ENCODE measurements around the gene HIRA.
"Not testable (repeated sequence)": the region's sequence is repeated elsewhere in the genome, so short reads cannot be mapped to it uniquely, and the experiment has no call there.

The HIRA gene

GRCh38 chr22:19368876-19369275 lies 62.7 kb downstream of the HIRA start:
- Histone ChIP-seq H3K4me2 (ENCODE audit: low read length) (no peak overlapping the region), H3K27me3 (ENCODE audit: control insufficient read depth, insufficient read depth, low read length) (no peaks in the 10 kb centered on the region), H3K4me1 (ENCODE audit: control insufficient read depth, insufficient read depth, low read length) (no peaks in the 10 kb centered on the region), H3K4me3 (ENCODE audit: low read length) (no peak overlapping the region), H3K9ac (ENCODE audit: low read depth, low read length) (no peak overlapping the region), H3K36me3 (ENCODE audit: insufficient read depth, low read length) (peaks cover 41% of the 10 kb centered on the region), H3K9me3 (replicated peaks; ENCODE audit: low read length) (no peaks in the 10 kb centered on the region)

DNA sequence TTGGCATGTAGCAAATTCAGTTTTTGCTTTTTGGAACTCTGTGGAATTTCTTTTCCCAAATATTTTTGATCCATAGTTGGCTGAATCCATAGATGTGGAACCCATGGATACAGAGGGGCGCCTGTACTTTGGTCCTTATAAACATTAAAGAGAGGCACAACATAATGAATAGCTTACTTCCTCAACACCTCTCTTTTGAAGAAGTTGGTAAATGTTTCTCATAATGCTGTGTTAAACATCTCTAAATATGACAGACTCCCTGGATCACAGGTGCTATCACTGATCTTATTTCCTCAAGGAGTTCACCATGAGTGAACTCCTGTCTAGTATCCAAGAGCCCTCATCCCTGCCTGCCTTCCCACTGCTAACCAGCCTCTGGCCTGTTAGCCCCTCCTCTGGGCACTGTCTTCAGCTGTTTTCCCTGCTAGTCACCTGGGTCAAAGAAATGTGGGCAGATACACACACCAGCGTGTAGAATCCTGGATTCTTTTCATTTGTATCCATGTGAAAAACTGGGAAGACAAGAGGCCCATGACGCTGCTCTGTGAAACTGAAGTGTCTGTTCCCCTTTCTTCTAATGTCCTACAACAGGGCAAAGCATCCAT lies 63.7 kb downstream of the HIRA start:
- H3K27me3 ChIP-seq (ENCODE audit: control insufficient read depth, insufficient read depth, low read length), result no peaks in the 10 kb centered on the region
- H3K36me3 ChIP-seq (ENCODE audit: insufficient read depth, low read length), result peaks cover 36% of the 10 kb centered on the region
- H3K9ac ChIP-seq (ENCODE audit: low read depth, low read length), result no peak overlapping the region
- H3K9me3 ChIP-seq (replicated peaks; ENCODE audit: low read length), result no peaks in the 10 kb centered on the region
- no peak overlapping the region for H3K4me2 ChIP-seq (ENCODE audit: low read length)
- no peaks in the 10 kb centered on the region for H3K4me1 ChIP-seq (ENCODE audit: control insufficient read depth, insufficient read depth, low read length)
- no peak overlapping the region for H3K4me3 ChIP-seq (ENCODE audit: low read length)

DNA sequence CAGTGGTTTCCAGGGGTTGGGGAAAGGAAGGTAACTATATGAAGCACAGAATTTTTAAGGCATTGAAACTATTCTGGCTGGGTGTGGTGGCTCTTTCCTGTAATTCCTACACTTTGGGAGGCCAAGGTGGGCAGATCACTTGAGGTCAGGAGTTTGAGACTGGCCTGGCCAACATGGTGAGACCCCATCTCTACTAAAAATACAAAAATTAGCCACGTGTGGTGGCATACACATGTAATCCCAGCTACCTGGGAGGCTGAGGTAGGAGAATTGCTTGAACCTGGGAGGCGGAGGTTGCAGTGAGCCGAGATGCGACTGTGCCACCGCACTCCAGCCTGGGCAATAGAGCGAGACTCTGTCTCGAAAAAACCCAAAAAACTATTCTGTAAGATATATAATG lies 68.0 kb downstream of the HIRA start:
- peaks cover 45% of the 10 kb centered on the region for H3K36me3 ChIP-seq (ENCODE audit: insufficient read depth, low read length)

GRCh38 chr22:19361501-19362103 lies 69.9 kb downstream of the HIRA start:
- no peak overlapping the region for H3K9ac ChIP-seq (ENCODE audit: low read depth, low read length)
- no peaks in the 10 kb centered on the region for H3K4me1 ChIP-seq (ENCODE audit: control insufficient read depth, insufficient read depth, low read length)
- peaks cover 58% of the 10 kb centered on the region for H3K36me3 ChIP-seq (ENCODE audit: insufficient read depth, low read length)

More for the DNA sequence above, 68.0 kb downstream of the HIRA start:
- H3K4me1 ChIP-seq (ENCODE audit: control insufficient read depth, insufficient read depth, low read length); H3K4me2 ChIP-seq (ENCODE audit: low read length); H3K27me3 ChIP-seq (ENCODE audit: control insufficient read depth, insufficient read depth, low read length); H3K4me3 ChIP-seq (ENCODE audit: low read length); H3K9me3 ChIP-seq (replicated peaks; ENCODE audit: low read length); H3K9ac ChIP-seq (ENCODE audit: low read depth, low read length): not testable (repeated sequence)

GRCh38 chr22:19360862-19361261 lies 70.7 kb downstream of the HIRA start:
- Histone ChIP-seq H3K9ac (ENCODE audit: low read depth, low read length) (no peak overlapping the region), H3K4me3 (ENCODE audit: low read length) (no peak overlapping the region), H3K36me3 (ENCODE audit: insufficient read depth, low read length) (peaks cover 61% of the 10 kb centered on the region), H3K27me3 (ENCODE audit: control insufficient read depth, insufficient read depth, low read length) (no peaks in the 10 kb centered on the region), H3K4me2 (ENCODE audit: low read length) (no peak overlapping the region), H3K4me1 (ENCODE audit: control insufficient read depth, insufficient read depth, low read length) (no peaks in the 10 kb centered on the region), H3K9me3 (replicated peaks; ENCODE audit: low read length) (no peaks in the 10 kb centered on the region)

More at GRCh38 chr22:19361501-19362103, 69.9 kb downstream of the HIRA start:
- Histone ChIP-seq H3K27me3 (ENCODE audit: control insufficient read depth, insufficient read depth, low read length) (no peaks in the 10 kb centered on the region), H3K4me2 (ENCODE audit: low read length) (no peak overlapping the region), H3K9me3 (replicated peaks; ENCODE audit: low read length) (no peaks in the 10 kb centered on the region), H3K4me3 (ENCODE audit: low read length) (no peak overlapping the region)

GRCh38 chr22:19360300-19360792 lies 71.2 kb downstream of the HIRA start:
- H3K9ac ChIP-seq (ENCODE audit: low read depth, low read length), result no peak overlapping the region
- H3K4me1 ChIP-seq (ENCODE audit: control insufficient read depth, insufficient read depth, low read length), result no peaks in the 10 kb centered on the region

GRCh38 chr22:19359554-19360299 lies 71.8 kb downstream of the HIRA start:
- peaks cover 68% of the 10 kb centered on the region for H3K36me3 ChIP-seq (ENCODE audit: insufficient read depth, low read length)
- H3K4me3 ChIP-seq (ENCODE audit: low read length), result no peak overlapping the region
- H3K9ac ChIP-seq (ENCODE audit: low read depth, low read length), result no peak overlapping the region

More at GRCh38 chr22:19360300-19360792, 71.2 kb downstream of the HIRA start:
- H3K4me2 ChIP-seq (ENCODE audit: low read length), result no peak overlapping the region
- H3K4me3 ChIP-seq (ENCODE audit: low read length), result no peak overlapping the region
- H3K27me3 ChIP-seq (ENCODE audit: control insufficient read depth, insufficient read depth, low read length), result no peaks in the 10 kb centered on the region
- H3K9me3 ChIP-seq (replicated peaks; ENCODE audit: low read length), result no peaks in the 10 kb centered on the region
- H3K36me3 ChIP-seq (ENCODE audit: insufficient read depth, low read length), result peaks cover 66% of the 10 kb centered on the region

GRCh38 chr22:19358703-19359553 lies 72.6 kb downstream of the HIRA start:
- Histone ChIP-seq H3K36me3 (ENCODE audit: insufficient read depth, low read length) (peaks cover 70% of the 10 kb centered on the region), H3K4me1 (ENCODE audit: control insufficient read depth, insufficient read depth, low read length) (no peaks in the 10 kb centered on the region), H3K4me3 (ENCODE audit: low read length) (no peak overlapping the region), H3K9ac (ENCODE audit: low read depth, low read length) (no peak overlapping the region), H3K27me3 (ENCODE audit: control insufficient read depth, insufficient read depth, low read length) (no peaks in the 10 kb centered on the region), H3K9me3 (replicated peaks; ENCODE audit: low read length) (no peaks in the 10 kb centered on the region), H3K4me2 (ENCODE audit: low read length) (no peak overlapping the region)

More at GRCh38 chr22:19359554-19360299, 71.8 kb downstream of the HIRA start:
- Histone ChIP-seq H3K9me3 (replicated peaks; ENCODE audit: low read length) (no peaks in the 10 kb centered on the region), H3K4me2 (ENCODE audit: low read length) (no peak overlapping the region), H3K27me3 (ENCODE audit: control insufficient read depth, insufficient read depth, low read length) (no peaks in the 10 kb centered on the region), H3K4me1 (ENCODE audit: control insufficient read depth, insufficient read depth, low read length) (no peaks in the 10 kb centered on the region)

GRCh38 chr22:19358195-19358594 lies 73.3 kb downstream of the HIRA start:
- Histone ChIP-seq H3K27me3 (ENCODE audit: control insufficient read depth, insufficient read depth, low read length) (no peaks in the 10 kb centered on the region), H3K4me3 (ENCODE audit: low read length) (no peak overlapping the region), H3K9me3 (replicated peaks; ENCODE audit: low read length) (no peaks in the 10 kb centered on the region), H3K36me3 (ENCODE audit: insufficient read depth, low read length) (peaks cover 77% of the 10 kb centered on the region), H3K4me2 (ENCODE audit: low read length) (no peak overlapping the region), H3K9ac (ENCODE audit: low read depth, low read length) (no peak overlapping the region), H3K4me1 (ENCODE audit: control insufficient read depth, insufficient read depth, low read length) (no peaks in the 10 kb centered on the region)

DNA sequence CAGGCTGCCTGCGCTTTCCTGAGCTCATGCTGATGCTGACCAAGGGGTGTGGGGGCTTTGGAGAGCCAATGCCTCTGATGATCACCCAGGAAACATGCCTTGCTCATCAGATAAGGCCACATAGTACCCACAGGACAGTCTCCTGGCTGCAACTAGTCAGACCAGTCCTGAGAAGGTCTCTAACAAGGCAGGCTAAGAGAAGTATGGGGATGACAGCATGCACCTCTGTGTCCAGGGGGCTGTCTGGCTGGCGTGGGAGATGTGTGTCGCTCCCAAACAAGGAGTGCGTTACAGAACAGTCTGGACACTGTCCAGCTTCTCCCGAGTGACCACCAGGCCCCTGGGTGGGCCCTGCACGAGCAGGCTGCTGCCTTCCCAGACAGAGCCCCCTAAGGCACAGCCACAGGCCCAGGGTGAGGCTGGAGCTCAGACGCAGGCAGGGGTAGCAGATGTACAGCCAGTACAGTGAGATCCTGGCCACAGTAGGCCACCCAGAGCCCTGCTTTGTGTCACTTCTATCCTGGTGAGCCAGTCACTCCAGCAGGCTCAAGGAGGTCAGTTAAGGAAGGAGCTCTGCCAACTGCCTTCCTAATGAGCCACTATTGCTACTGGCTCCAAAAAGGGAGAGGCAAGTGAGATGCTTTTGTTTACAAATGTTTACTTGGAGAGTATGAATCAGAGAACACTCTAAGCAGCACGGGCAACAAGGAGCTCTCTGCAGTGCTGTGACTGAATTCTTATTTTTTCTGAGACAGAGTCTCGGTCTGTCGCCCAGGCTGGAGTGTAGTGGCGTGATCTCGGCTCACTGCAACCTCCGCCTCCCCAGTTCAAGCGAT lies 74.0 kb downstream of the HIRA start:
- Histone ChIP-seq H3K9ac (ENCODE audit: low read depth, low read length) (no peak overlapping the region), H3K4me3 (ENCODE audit: low read length) (no peak overlapping the region), H3K36me3 (ENCODE audit: insufficient read depth, low read length) (peaks cover 80% of the 10 kb centered on the region), H3K4me2 (ENCODE audit: low read length) (no peak overlapping the region), H3K27me3 (ENCODE audit: control insufficient read depth, insufficient read depth, low read length) (no peaks in the 10 kb centered on the region), H3K9me3 (replicated peaks; ENCODE audit: low read length) (no peaks in the 10 kb centered on the region), H3K4me1 (ENCODE audit: control insufficient read depth, insufficient read depth, low read length) (no peaks in the 10 kb centered on the region)

All from skeletal muscle satellite cell (primary cell).